ENCODE results near the gene GATA5.

Gene GATA5

DNA sequence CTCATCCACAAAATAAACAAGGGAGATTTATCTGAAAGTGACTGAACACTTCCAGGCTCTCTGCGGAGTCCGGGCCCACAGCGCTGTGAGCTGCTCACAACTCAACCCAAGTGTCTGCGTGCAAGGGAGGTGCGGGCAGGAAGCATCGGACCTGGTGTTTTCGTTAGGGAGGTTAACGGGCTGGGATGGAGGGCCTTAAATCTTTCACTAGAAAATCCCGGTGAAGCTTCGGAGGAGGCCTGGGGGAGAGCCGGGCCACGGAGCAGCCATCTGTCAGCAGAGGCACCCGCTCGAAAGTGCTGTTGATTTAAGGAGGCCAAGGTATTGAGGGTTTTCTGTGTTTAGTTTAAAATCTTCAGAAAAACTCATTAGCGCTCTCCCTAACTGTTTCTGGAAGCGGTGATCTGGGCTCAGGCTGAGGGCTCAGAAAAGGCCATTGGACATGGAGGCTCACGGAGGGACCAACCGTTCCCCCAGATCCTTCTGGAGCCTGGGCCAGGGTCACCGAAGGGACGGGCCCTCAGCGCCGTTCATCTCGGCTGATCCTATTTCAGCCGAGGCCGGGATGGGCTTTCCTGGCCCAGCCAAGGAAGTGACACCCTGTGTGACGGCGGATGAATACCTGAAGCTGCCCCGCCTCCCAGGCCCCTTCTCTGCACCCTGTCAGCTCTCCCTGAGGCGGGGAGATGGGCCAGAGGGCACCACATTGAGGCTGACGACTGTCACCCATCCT lies 20.7 kb downstream of the GATA5 start:
- DNase-seq (ENCODE audit: low read depth in 1 of 2, low spot score in 1 of 2) = no peak
- Histone ChIP-seq H3K27ac (replicated peaks) (no peak overlapping the region), H3K27me3 (ENCODE audit: insufficient read depth, poor library complexity, severe bottlenecking) (peaks cover 21% of the 10 kb centered on the region), H3K4me3 (replicated peaks; ENCODE audit: insufficient read depth, low read length) (no peak overlapping the region)
- no peak for TF ChIP-seq SPI1 (IDR thresholded peaks at IDR 0.05; ENCODE audit: borderline replicate concordance, low read depth)

DNA sequence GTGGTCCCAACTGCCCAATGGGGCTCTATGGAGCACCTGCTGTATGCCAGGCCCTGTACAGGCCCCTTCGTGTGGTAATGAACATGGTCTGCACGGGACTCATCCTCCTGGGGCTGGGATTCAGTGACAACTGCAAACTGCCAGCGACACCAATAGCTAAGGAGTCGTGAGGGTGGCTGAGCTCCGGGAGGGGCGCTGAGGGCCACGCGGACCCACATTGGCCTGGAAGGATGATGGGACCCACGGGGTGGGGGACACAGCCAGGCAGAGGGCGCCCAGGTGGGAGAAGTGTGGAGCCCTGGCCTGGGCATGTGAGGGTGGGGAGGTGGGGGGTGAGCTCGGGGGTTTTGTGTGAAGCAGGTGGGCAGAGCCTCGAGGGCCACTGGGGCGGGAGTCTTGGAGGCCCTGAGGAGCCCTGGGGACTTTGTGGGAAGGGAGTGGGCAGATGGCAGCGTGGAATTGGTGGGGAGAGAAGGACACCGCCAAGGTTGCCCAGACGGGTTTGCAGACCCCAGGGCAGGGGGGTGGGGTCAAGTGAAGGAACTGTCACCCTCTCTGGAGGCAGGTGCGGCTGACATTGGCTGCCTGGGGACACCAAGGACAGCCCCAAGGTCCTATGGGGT lies 22.5 kb downstream of the GATA5 start:
- Histone ChIP-seq H3K4me3 (replicated peaks; ENCODE audit: insufficient read depth, low read length) (no peak overlapping the region), H3K27ac (replicated peaks) (no peak overlapping the region), H3K27me3 (ENCODE audit: insufficient read depth, poor library complexity, severe bottlenecking) (peaks cover 21% of the 10 kb centered on the region)
- DNase-seq (ENCODE audit: low read depth in 1 of 2, low spot score in 1 of 2) = no peak
- TF ChIP-seq, protein P1, sequence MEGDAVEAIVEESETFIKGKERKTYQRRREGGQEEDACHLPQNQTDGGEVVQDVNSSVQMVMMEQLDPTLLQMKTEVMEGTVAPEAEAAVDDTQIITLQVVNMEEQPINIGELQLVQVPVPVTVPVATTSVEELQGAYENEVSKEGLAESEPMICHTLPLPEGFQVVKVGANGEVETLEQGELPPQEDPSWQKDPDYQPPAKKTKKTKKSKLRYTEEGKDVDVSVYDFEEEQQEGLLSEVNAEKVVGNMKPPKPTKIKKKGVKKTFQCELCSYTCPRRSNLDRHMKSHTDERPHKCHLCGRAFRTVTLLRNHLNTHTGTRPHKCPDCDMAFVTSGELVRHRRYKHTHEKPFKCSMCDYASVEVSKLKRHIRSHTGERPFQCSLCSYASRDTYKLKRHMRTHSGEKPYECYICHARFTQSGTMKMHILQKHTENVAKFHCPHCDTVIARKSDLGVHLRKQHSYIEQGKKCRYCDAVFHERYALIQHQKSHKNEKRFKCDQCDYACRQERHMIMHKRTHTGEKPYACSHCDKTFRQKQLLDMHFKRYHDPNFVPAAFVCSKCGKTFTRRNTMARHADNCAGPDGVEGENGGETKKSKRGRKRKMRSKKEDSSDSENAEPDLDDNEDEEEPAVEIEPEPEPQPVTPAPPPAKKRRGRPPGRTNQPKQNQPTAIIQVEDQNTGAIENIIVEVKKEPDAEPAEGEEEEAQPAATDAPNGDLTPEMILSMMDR (IDR thresholded peaks at IDR 0.05; ENCODE audit: insufficient read depth, low read length) = no peak
- TF ChIP-seq REST (IDR thresholded peaks at IDR 0.05; ENCODE audit: insufficient replicate concordance, low read depth) (no peak), POLR2AphosphoS5 (IDR thresholded peaks at IDR 0.05; ENCODE audit: low read depth) (no peak), GABPA (IDR thresholded peaks at IDR 0.05; ENCODE audit: low read depth) (no peak), SPI1 (IDR thresholded peaks at IDR 0.05; ENCODE audit: borderline replicate concordance, low read depth) (no peak)

- TF ChIP-seq, protein P1 (IDR thresholded peaks at IDR 0.05; ENCODE audit: insufficient read depth, low read length) = no peak
- TF ChIP-seq GABPA (IDR thresholded peaks at IDR 0.05; ENCODE audit: low read depth) = no peak
- Histone ChIP-seq H3K27ac (replicated peaks) (no peak overlapping the region), H3K27me3 (ENCODE audit: insufficient read depth, poor library complexity, severe bottlenecking) (peaks cover 21% of the 10 kb centered on the region), H3K4me3 (replicated peaks; ENCODE audit: insufficient read depth, low read length) (no peak overlapping the region)
- DNase-seq (ENCODE audit: low read depth in 1 of 2, low spot score in 1 of 2) = no peak
These were observed 23.2 kb downstream of the GATA5 start for GRCh38 chr20:62452475-62453095.

- Histone ChIP-seq H3K27ac (replicated peaks) (no peak overlapping the region), H3K4me3 (replicated peaks; ENCODE audit: insufficient read depth, low read length) (no peak overlapping the region), H3K27me3 (ENCODE audit: insufficient read depth, poor library complexity, severe bottlenecking) (peaks cover 19% of the 10 kb centered on the region)
- DNase-seq (ENCODE audit: low read depth in 1 of 2, low spot score in 1 of 2) = no peak
- TF ChIP-seq SPI1 (IDR thresholded peaks at IDR 0.05; ENCODE audit: borderline replicate concordance, low read depth) (no peak), POLR2AphosphoS5 (IDR thresholded peaks at IDR 0.05; ENCODE audit: low read depth) (no peak), REST (IDR thresholded peaks at IDR 0.05; ENCODE audit: insufficient replicate concordance, low read depth) (no peak), GABPA (IDR thresholded peaks at IDR 0.05; ENCODE audit: low read depth) (no peak)
- TF ChIP-seq, protein P1 (IDR thresholded peaks at IDR 0.05; ENCODE audit: insufficient read depth, low read length) = no peak
These were observed 23.8 kb downstream of the GATA5 start for GRCh38 chr20:62451970-62452369.
